Skeletal muscle tissue (tissue), 4 donors: Measurements from ENCODE around the gene PLSCR5. TPM values are rescaled to one million over a fixed set of nuclear protein-coding genes. Genes with fewer than 3 reads are reported as not detected.

Experiments
- H3K27ac ChIP-seq: one replicate; pipeline ENCODE4 v1.7.0; 2013; ENCODE audit warnings: mild to moderate bottlenecking, low read depth, low read length, inconsistent platforms
- H3K27me3 ChIP-seq, 3 donors: one replicate each; pipeline ENCODE4 v1.7.0; 2013; ENCODE audit warnings: low read length in 3 of 3; ENCODE audit not compliant: control insufficient read depth in 3 of 3, insufficient read depth in 3 of 3
- H3K36me3 ChIP-seq, 3 donors: one replicate each; pipeline ENCODE4 v1.7.0; 2013; ENCODE audit warnings: low read length in 3 of 3; ENCODE audit not compliant: control insufficient read depth in 3 of 3, insufficient read depth in 3 of 3
- H3K4me1 ChIP-seq, 3 donors: one replicate each; pipeline ENCODE4 v1.7.0; 2013; ENCODE audit warnings: low read length in 3 of 3, mild to moderate bottlenecking in 3 of 3; ENCODE audit not compliant: control insufficient read depth in 3 of 3, insufficient read depth in 3 of 3
- H3K4me3 ChIP-seq, 3 donors: one replicate each; pipeline ENCODE4 v1.7.0; 2013; ENCODE audit warnings: low read length in 3 of 3
- H3K9ac ChIP-seq, 3 donors: one replicate each; pipeline ENCODE4 v1.7.0; 2013; ENCODE audit warnings: low read length in 3 of 3, mild to moderate bottlenecking in 3 of 3, moderate library complexity in 2 of 3, low read depth in 1 of 3
- H3K9me3 ChIP-seq, 3 donors: one replicate each; pipeline ENCODE4 v1.7.0; 2013; ENCODE audit warnings: low read length in 3 of 3; ENCODE audit not compliant: control insufficient read depth in 3 of 3
- total RNA-seq: library from RNA; depleted of rRNA; stranded (reverse); fragments of >200 nt; gene quantifications from one replicate; pipeline ENCODE4 v1.2.3, GENCODE V29; 2014
- donor health status: Osteomylitis.

The PLSCR5 gene
- total RNA-seq, 1 donor from 2014 or later: not detected

- no peak overlapping the region for H3K9ac ChIP-seq
- no peak overlapping the region for H3K4me3 ChIP-seq
- no peaks in the 10 kb centered on the region for H3K4me1 ChIP-seq
- no peak overlapping the region for H3K27ac ChIP-seq
- H3K9me3 ChIP-seq: no peaks in the 10 kb centered on the region
- no peaks in the 10 kb centered on the region for H3K27me3 ChIP-seq
- no peaks in the 10 kb centered on the region for H3K36me3 ChIP-seq
Observed at GRCh38 chr3:146589899-146590508, 15.1 kb downstream of the PLSCR5 start.

- Histone ChIP-seq H3K36me3 (no peaks in the 10 kb centered on the region), H3K27me3 (no peaks in the 10 kb centered on the region), H3K9ac (no peak overlapping the region), H3K4me3 (no peak overlapping the region), H3K9me3 (peaks cover 0 to 8% (median 0%) of the 10 kb centered on the region in 3 donors), H3K4me1 (no peaks in the 10 kb centered on the region), H3K27ac (no peak overlapping the region)
Observed at GRCh38 chr3:146585156-146585555, 20.0 kb downstream of the PLSCR5 start.

- Histone ChIP-seq H3K36me3 (no peaks in the 10 kb centered on the region), H3K4me3 (no peak overlapping the region), H3K27ac (no peak overlapping the region), H3K4me1 (no peaks in the 10 kb centered on the region), H3K9me3 (peaks cover 0 to 8% (median 0%) of the 10 kb centered on the region in 3 donors), H3K9ac (no peak overlapping the region), H3K27me3 (no peaks in the 10 kb centered on the region)
Observed at GRCh38 chr3:146581951-146582467, 23.1 kb downstream of the PLSCR5 start.

- H3K27me3 ChIP-seq: no peaks in the 10 kb centered on the region
- H3K36me3 ChIP-seq: no peaks in the 10 kb centered on the region
- H3K9me3 ChIP-seq: peaks cover 0 to 8% (median 0%) of the 10 kb centered on the region in 3 donors
- H3K4me3 ChIP-seq: no peak overlapping the region
- no peak overlapping the region for H3K27ac ChIP-seq
- no peaks in the 10 kb centered on the region for H3K4me1 ChIP-seq
- no peak overlapping the region for H3K9ac ChIP-seq
Observed at GRCh38 chr3:146581080-146581601, 24.0 kb downstream of the PLSCR5 start.

GRCh38 chr3:146577662-146578061, 27.5 kb downstream of the PLSCR5 start:
- Histone ChIP-seq H3K4me1 (no peaks in the 10 kb centered on the region), H3K9me3 (peaks cover 0 to 3% (median 0%) of the 10 kb centered on the region in 3 donors), H3K9ac (no peak overlapping the region), H3K4me3 (no peak overlapping the region), H3K27ac (no peak overlapping the region), H3K36me3 (no peaks in the 10 kb centered on the region), H3K27me3 (no peaks in the 10 kb centered on the region)

GRCh38 chr3:146575636-146576035, 29.5 kb downstream of the PLSCR5 start:
- Histone ChIP-seq H3K36me3 (no peaks in the 10 kb centered on the region), H3K27ac (no peak overlapping the region), H3K4me1 (no peaks in the 10 kb centered on the region), H3K27me3 (no peaks in the 10 kb centered on the region), H3K9ac (no peak overlapping the region), H3K4me3 (no peak overlapping the region), H3K9me3 (no peaks in the 10 kb centered on the region)

- Histone ChIP-seq H3K27ac (no peak overlapping the region), H3K9ac (no peak overlapping the region), H3K36me3 (no peaks in the 10 kb centered on the region), H3K9me3 (no peaks in the 10 kb centered on the region), H3K4me1 (no peaks in the 10 kb centered on the region), H3K4me3 (no peak overlapping the region), H3K27me3 (no peaks in the 10 kb centered on the region)
Observed at GRCh38 chr3:146574173-146574572, 31.0 kb downstream of the PLSCR5 start.

GRCh38 chr3:146569314-146569713, 35.8 kb downstream of the PLSCR5 start:
- Histone ChIP-seq H3K27ac (no peak overlapping the region), H3K27me3 (no peaks in the 10 kb centered on the region), H3K9ac (no peak overlapping the region), H3K4me3 (no peak overlapping the region), H3K4me1 (no peaks in the 10 kb centered on the region), H3K9me3 (no peaks in the 10 kb centered on the region), H3K36me3 (no peaks in the 10 kb centered on the region)

- Histone ChIP-seq H3K4me1 (no peaks in the 10 kb centered on the region), H3K27me3 (no peaks in the 10 kb centered on the region), H3K36me3 (no peaks in the 10 kb centered on the region), H3K4me3 (no peak overlapping the region), H3K27ac (no peak overlapping the region), H3K9me3 (no peaks in the 10 kb centered on the region), H3K9ac (no peak overlapping the region)
Observed at GRCh38 chr3:146566138-146566537, 39.0 kb downstream of the PLSCR5 start.

GRCh38 chr3:146561879-146562278, 43.3 kb downstream of the PLSCR5 start:
- Histone ChIP-seq H3K4me1 (no peaks in the 10 kb centered on the region), H3K9me3 (no peaks in the 10 kb centered on the region), H3K9ac (no peak overlapping the region), H3K27me3 (no peaks in the 10 kb centered on the region), H3K27ac (no peak overlapping the region), H3K4me3 (no peak overlapping the region), H3K36me3 (no peaks in the 10 kb centered on the region)
